HG03039 (cell line): Measurements from ENCODE around the gene GIMAP1.

Experiments
- ATAC-seq: cut with Tn5 transposase; IDR thresholded peaks from one replicate; pipeline ENCODE4 v1.9.1; 2021; ENCODE audit warnings: mild to moderate bottlenecking, moderate library complexity; ENCODE audit not compliant: unreplicated experiment

GIMAP1 gene

GRCh38 chr7:150721970-150722373 lies 5.6 kb downstream of the GIMAP1 start:
- ATAC-seq: no peak

GRCh38 chr7:150722431-150722931 lies 6.1 kb downstream of the GIMAP1 start:
- no peak for ATAC-seq

DNA sequence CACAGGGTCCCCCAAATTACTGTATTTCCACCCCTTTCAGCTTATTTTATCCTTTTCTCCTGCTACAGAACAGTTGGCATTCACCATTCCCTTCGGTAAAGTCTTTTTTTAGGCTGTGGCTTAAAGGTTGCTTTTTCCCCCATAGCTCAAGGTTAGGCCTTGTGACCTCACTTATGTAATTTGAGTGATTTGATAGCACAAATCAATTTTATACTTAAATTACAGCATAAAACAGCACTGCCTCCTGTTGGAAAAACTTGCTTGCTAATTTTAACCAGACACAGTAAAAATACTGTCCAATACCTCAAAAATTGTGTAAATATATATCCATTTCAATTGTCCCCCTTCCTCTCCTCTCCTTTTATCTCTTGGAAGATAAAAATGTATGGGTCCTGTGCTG lies 7.1 kb downstream of the GIMAP1 start:
- no peak for ATAC-seq

GRCh38 chr7:150727381-150727780 lies 11.0 kb downstream of the GIMAP1 start:
- no peak for ATAC-seq

DNA sequence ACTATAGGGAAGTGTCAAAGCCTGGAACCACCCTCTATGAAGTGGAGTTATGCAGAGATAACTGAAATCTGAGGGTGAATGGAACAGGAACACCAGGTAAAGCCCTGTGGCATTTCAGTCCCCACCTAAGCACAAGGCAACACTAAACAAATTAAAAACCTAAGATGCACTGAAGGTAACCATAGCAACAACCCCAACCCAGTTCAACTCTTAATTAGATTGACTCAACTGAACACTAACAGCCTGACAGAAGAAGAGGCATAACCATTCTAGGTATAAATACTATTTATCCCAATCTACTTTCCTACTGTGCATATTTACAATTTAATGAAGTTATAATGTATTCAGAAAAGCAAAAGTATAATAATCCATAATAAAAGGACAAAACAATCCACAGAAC lies 11.6 kb downstream of the GIMAP1 start:
- ATAC-seq: no peak

DNA sequence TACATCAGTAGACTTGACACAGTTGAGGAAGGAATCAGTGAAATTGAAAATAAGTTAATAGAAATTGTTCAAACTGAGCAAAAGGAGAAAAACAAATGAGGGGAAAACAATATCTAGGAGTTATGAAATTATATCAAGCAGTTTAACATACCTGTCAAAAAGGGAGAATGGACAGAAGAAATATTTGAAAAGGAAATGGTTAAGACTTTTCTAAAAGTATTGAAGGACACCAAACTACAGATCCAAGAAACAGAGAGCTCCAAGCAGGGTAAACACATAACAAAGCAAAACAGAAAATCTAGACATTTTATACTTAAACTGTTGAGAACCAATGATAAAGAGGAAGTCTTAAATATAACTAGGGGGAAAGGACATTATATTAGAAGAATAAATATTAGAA lies 12.2 kb downstream of the GIMAP1 start:
- ATAC-seq: no peak

DNA sequence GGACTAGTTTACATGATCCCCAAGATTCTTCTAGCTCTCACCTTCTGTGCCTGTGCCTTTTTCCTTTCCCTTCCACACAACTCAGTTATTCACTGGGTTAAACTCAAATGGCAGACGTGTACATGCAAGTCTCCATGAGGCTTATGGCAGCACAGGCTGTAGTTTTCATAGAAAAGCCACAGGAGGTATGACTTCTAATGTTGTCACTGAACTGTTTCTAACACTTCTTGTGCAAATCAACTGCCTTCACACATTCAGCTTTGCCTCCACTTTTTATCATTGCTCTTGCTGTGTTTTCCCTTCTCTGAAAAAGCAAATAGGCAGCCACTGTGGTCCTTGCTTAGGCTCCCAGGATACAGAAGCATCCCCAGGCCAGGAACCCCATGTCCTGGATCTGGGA lies 15.5 kb downstream of the GIMAP1 start:
- no peak for ATAC-seq

GRCh38 chr7:150732786-150733481 lies 16.5 kb downstream of the GIMAP1 start:
- no peak for ATAC-seq

DNA sequence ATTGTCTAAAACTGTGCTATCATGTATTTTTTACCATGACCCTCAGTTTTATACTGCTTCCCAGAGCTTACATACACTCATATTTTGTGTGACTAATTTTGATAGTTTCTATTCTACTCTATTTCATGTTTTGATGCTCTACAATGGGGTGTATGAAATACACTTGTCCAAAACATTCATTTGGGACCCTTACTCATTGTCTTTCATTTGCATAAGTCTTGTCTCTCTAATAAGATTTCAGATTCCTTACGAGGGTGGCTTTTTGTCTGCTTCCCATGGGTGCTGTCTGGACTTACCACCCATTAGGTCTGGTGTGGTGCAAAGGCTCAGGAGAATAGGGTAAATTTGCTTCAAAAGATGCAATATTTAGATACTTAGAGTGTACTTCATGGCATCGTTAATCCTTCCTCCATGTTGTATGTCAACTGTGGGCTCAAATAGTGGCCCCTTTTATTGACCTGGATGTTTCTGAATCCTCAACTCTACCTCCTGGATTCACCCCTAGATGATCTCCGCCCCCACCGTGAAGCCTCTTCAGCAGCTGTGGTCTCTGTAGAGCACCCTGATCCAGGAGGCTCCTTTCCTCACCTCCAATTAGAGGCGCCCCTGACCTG lies 17.2 kb downstream of the GIMAP1 start:
- no peak for ATAC-seq

DNA sequence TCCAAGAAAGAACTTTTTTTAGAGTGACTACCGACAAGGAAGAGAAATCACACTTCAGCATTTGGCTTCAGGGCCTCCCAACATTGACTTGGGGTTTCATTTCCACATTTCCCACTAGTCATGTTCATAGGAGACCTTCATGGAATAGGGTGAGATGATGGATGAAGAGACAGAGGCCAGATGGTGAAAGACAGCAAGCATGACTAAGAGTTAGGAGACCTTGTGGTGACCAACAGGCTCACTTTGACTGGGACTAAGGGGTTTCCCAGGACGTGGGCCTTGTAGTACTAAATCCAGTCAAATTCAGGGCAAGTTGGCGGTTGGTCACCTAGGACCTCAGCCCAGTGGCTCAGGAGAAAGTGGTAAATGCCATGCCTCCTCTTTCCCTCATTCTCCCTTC lies 17.8 kb downstream of the GIMAP1 start:
- ATAC-seq: no peak

- no peak for ATAC-seq
Observed at GRCh38 chr7:150735596-150736358, 19.4 kb downstream of the GIMAP1 start.

DNA sequence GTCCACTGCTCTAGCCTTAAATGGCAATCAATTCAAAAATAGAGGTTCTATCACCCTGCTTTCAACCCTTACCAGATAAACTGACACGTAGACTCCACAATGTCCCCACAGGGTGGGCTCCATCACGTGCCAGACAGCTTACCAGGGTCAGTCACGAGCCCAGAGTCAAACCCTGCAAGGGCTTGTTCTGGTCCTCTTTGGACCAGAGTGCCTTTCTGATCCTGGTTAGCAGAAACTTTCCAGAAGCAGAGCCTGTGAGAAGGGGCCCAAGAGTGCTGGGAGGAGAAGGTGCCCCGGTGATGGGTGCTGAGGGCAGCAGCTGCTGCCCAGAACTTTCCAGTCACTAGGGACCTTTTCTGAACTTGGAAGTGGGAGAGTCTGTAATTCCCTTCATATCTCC lies 20.5 kb downstream of the GIMAP1 start:
- no peak for ATAC-seq

DNA sequence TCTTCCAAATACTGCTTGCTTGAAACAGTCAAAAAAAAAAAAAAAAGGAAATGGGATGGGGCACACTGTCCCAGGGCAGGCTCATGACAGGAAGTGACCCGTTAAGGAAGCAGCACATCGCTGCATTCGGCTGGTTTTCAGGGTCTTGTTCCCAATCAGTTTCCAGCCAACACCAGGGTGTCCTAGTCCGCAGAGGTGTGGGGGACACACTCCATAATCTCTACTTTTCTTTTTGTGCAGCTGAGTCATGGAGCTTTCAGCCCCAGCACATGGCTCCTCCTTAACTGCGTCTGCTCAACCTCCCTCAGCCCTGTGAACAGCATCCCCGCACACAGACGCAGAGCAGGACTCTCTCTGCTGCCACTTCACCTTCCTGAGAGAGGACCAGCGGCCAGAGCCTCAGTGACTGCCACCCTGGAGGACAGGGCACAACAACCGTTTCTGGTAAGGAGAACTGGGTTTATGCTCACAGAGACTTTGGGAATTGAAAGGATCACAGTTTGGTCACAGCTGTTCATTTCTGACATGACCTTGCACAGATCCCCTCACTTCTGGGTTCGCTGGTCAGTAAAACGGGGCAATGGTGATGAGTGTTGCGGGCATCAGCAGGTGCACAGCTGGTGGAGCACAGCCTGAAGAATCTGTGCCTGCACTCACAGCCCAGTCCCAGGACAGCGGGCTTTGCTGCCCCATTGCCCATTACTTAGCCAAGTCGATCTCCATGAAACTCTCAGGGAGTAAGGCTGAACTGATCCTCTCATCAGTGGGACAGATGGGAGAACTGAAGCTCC lies 21.0 kb downstream of the GIMAP1 start, which contains the start of gene GIMAP5:
Gene GIMAP5 (plus strand): TSS at position 154 of the 791 bp plus-strand sequence. CDS start 3,467 bp downstream, outside the sequence.
- ATAC-seq: no peak

DNA sequence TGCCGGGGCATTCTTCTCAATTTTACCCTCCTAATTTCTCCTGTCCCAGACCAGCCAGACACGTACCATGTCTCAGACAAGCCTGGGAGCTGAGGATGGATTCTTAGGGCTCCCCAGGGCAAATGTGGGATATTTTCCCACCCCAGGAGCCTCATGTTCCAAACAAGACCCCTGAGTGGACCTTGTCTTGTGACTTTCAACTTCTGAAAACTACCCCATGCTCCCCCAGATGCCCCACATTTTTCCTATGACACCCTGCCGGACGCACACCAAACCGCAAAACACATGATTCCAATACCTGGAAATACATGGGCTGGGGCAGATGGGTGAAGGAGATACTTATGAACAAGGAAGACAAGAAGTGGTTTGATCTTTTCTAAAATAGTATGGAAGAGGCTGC lies 21.7 kb downstream of the GIMAP1 start:
- ATAC-seq: no peak

DNA sequence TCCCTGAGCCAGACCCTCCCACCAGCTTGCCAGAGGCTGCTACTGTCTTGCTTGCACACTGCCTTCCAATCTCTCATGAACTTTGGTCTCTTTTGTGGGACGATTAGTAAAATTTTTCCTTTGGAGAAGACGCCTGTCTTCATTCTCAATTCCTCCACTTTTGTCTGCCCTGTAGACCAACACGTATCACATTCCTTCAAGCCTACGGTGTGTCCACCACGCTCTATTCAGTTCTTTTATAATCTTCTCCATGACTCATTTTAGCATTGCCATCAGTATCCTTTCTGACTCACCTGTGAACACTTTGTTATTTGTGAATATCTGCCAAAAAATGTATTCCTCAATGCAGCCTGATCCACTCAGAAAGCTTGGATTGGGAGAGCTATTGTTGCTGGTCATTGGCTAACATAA lies 22.2 kb downstream of the GIMAP1 start:
- ATAC-seq: no peak

DNA sequence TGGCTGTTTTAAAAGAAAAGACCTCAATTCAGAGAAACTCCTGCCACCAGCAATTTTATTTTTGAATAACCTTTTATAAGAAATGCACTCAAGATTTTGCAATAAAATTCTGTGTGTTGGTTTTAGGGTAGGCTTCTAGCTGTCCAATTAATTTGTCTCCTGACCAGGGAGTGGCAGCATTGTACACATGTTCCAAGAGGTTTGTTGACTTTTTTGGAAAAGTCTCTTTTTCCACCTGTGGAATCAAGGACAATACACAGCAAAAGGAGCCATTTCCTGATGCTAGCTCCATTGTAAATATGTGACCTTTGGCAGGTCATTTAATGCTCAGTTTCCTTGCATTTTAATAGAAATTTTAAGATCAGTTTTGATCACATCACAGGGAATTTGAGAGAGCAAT lies 22.6 kb downstream of the GIMAP1 start:
- ATAC-seq: no peak

- ATAC-seq: no peak
Observed at GRCh38 chr7:150740053-150740452, 23.6 kb downstream of the GIMAP1 start.

DNA sequence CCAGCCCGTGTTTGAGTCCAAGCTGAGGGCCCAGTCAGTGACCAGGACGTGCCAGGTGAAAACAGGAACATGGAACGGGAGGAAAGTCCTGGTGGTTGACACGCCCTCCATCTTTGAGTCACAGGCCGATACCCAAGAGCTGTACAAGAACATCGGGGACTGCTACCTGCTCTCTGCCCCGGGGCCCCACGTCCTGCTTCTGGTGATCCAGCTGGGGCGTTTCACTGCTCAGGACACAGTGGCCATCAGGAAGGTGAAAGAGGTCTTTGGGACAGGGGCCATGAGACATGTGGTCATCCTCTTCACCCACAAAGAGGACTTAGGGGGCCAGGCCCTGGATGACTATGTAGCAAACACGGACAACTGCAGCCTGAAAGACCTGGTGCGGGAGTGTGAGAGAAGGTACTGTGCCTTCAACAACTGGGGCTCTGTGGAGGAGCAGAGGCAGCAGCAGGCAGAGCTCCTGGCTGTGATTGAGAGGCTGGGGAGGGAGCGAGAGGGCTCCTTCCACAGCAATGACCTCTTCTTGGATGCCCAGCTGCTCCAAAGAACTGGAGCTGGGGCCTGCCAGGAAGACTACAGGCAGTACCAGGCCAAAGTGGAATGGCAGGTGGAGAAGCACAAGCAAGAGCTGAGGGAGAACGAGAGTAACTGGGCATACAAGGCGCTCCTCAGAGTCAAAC lies 26.0 kb downstream of the GIMAP1 start:
- ATAC-seq: no peak

GRCh38 chr7:150744041-150744656 lies 27.7 kb downstream of the GIMAP1 start:
- no peak for ATAC-seq

DNA sequence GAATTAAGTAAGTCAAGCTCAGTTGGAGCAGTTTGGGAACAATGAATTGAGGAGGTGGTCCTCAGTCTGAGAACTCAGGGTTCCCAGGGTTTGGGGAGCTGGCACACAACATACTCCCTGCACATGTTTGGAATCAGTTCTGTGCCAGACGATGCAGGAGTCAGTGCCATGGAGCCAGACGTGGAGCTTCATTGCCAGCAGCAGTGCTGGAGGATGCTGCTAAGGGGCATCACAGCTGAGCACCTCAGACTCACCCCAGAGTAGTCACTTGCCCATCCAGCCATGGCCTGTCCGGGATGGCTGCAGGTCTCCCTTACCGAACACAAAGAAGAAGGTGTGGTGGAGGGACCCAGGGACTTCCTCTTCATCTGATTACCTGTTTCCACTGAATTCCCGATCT lies 28.7 kb downstream of the GIMAP1 start:
- ATAC-seq: no peak
